GM13977 (cell line): Measurements from ENCODE around the gene ZNF575.

Experiments
- DNase-seq: peaks from one replicate; pipeline ENCODE4 v3.0.0; 2012; ENCODE audit warnings: low spot score
- CTCF ChIP-seq: IDR thresholded peaks from 2 replicates; pipeline ENCODE4 v1.5.1; 2012; ENCODE audit warnings: mild to moderate bottlenecking, control low read depth; ENCODE audit not compliant: insufficient read depth; ENCODE audit errors: extremely low read depth, missing control alignments
- in situ Hi-C: fragments of 300-500 bp; cut with MboI; formaldehyde crosslinking; loops from one replicate; pipeline ENCODE4 v1.12.0; 2022; ENCODE audit warnings: low sequenced_read_pairs, low pct_unique_long_range_greater_than_20kb, mixed read lengths, inconsistent platforms; ENCODE audit not compliant: unreplicated experiment

The ZNF575 gene

GRCh38 chr19:43551399-43552197, 18.6 kb downstream of the ZNF575 start:
- DNase-seq, result no peak
- TF ChIP-seq CTCF, result no peak
- in situ Hi-C loops, result no loop called here

- DNase-seq, result no peak
- no peak for TF ChIP-seq CTCF
- in situ Hi-C loops, result no loop called here
These were observed 19.1 kb downstream of the ZNF575 start for GRCh38 chr19:43552198-43552450.

GRCh38 chr19:43552616-43553015, 19.6 kb downstream of the ZNF575 start:
- in situ Hi-C loops, result no loop called here
- DNase-seq, result no peak
- no peak for TF ChIP-seq CTCF

GRCh38 chr19:43553656-43554055, 20.7 kb downstream of the ZNF575 start:
- DNase-seq, result no peak
- no peak for TF ChIP-seq CTCF
- in situ Hi-C loops, result no loop called here

GRCh38 chr19:43554317-43554895, 21.4 kb downstream of the ZNF575 start:
- TF ChIP-seq CTCF, result no peak
- in situ Hi-C loops, result no loop called here
- no peak for DNase-seq

- DNase-seq, result peak; percentile 83
- in situ Hi-C loops, result no loop called here
- peak; percentile 84 for TF ChIP-seq CTCF
These were observed 22.3 kb downstream of the ZNF575 start for GRCh38 chr19:43555185-43555770.
